Fibroblast of pulmonary artery (primary cell): ENCODE data around the gene ANTXR1.
A peak's percentile ranks its signal among the peaks of the same experiment; 100 is the strongest.

Source experiments
- DNase-seq: peaks from one replicate; pipeline ENCODE4 v3.0.0-alpha.2; 2010; ENCODE audit warnings: low read depth
- H3K4me3 ChIP-seq: replicated peaks from 2 replicates; pipeline ENCODE4 v1.5.1; 2011; ENCODE audit warnings: low read depth, mild to moderate bottlenecking, control low read depth, low read length, moderate library complexity
- TF ChIP-seq, protein P1 (sequence below): IDR thresholded peaks from 2 replicates; pipeline ENCODE4 v1.5.1; 2011; ENCODE audit warnings: mild to moderate bottlenecking, control low read depth, low read length, inconsistent platforms; ENCODE audit errors: missing control alignments

ANTXR1 gene

DNA sequence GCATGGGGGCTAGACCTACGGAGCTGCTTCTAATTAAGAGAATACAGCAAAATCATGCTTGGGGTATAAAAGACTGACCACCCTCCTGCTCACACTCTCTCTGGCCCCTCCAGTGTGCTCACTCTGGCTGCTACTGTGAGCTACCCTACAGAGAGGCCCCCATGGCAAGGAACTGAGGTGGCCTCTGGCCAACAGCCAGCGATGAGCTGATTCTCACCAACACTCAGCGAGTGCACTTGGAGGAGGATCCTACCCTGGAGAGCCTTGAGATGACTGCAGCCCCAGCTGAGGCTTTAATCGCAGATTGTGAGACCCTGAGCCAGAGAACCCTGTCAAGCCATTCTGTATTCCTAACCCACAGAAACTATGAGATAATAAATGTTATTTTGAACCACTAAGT, 285.9 kb downstream of the ANTXR1 start:
- H3K4me3 ChIP-seq: no peak overlapping the region
- TF ChIP-seq, protein P1, sequence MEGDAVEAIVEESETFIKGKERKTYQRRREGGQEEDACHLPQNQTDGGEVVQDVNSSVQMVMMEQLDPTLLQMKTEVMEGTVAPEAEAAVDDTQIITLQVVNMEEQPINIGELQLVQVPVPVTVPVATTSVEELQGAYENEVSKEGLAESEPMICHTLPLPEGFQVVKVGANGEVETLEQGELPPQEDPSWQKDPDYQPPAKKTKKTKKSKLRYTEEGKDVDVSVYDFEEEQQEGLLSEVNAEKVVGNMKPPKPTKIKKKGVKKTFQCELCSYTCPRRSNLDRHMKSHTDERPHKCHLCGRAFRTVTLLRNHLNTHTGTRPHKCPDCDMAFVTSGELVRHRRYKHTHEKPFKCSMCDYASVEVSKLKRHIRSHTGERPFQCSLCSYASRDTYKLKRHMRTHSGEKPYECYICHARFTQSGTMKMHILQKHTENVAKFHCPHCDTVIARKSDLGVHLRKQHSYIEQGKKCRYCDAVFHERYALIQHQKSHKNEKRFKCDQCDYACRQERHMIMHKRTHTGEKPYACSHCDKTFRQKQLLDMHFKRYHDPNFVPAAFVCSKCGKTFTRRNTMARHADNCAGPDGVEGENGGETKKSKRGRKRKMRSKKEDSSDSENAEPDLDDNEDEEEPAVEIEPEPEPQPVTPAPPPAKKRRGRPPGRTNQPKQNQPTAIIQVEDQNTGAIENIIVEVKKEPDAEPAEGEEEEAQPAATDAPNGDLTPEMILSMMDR: no peak
- DNase-seq: peak; percentile 67
